Breast epithelium (tissue), 4 donors: ENCODE data around the gene RGS21. TPM values are rescaled to one million over a fixed set of nuclear protein-coding genes. Genes with fewer than 3 reads are reported as not detected.

ENCODE experiments used
- DNase-seq, 2 donors: peaks; one replicate each; pipeline ENCODE4 v3.0.0-alpha.2; 2019; ENCODE audit warnings: low spot score in 2 of 2
- H3K27ac ChIP-seq, 2 donors: fragments of 200-600 bp; sonication (generic) in 1 of 2; one replicate each; pipeline ENCODE4 v1.5.1; 2016 to 2019; ENCODE audit warnings: mild to moderate bottlenecking in 1 of 2
- H3K27me3 ChIP-seq, 2 donors: fragments of 200-600 bp; sonication (generic) in 1 of 2; one replicate each; pipeline versions ENCODE4 v1.5.1 to v1.6.0; 2017 to 2019; ENCODE audit warnings: control low read depth in 1 of 2, mild to moderate bottlenecking in 1 of 2
- H3K36me3 ChIP-seq: fragments of 200-600 bp; one replicate; pipeline ENCODE4 v1.5.1; 2019
- H3K4me1 ChIP-seq, 2 donors: fragments of 200-600 bp; sonication (generic); one replicate each; pipeline ENCODE4 v1.5.1; 2016 to 2019; ENCODE audit warnings: control low read depth in 1 of 2
- H3K4me3 ChIP-seq, 3 donors: fragments of 200-600 bp; sonication (generic); 1 replicate in 2 of 3; 2 replicates in 1 of 3; pipeline ENCODE4 v1.5.1; 2016 to 2019; ENCODE audit warnings: mild to moderate bottlenecking in 3 of 3, moderate library complexity in 2 of 3
- H3K9me3 ChIP-seq, 2 donors: fragments of 200-600 bp; sonication (generic) in 1 of 2; one replicate each; pipeline ENCODE4 v1.5.1; 2016 to 2019; ENCODE audit warnings: control low read depth in 1 of 2
- POLR2A ChIP-seq: fragments of 450-650 bp; IDR thresholded peaks from one replicate; pipeline ENCODE4 v1.6.1; 2016; ENCODE audit warnings: antibody characterized with exemption, mild to moderate bottlenecking, moderate library complexity
- POLR2AphosphoS5 ChIP-seq, 3 donors: sonication (generic); formaldehyde crosslinking; IDR thresholded peaks; one replicate each; pipeline ENCODE4 v1.6.1; 2017; ENCODE audit warnings: antibody characterized with exemption in 3 of 3
- intact Hi-C: fragments of 100-400 bp; cut with DNase I; formaldehyde crosslinking; loops from one replicate; pipeline ENCODE4 v1.15.1; 2023; ENCODE audit warnings: low total_unique reads
- total RNA-seq, 3 donors: library from RNA; depleted of rRNA; stranded (reverse); fragments of >200 nt; gene quantifications; one replicate each; pipeline ENCODE4 v1.1.0, GENCODE V29; 2016
- TF ChIP-seq, protein P1 (sequence below), 3 donors: fragments of 450-650 bp; IDR thresholded peaks; one replicate each; pipeline ENCODE4 v1.5.1; 2016 to 2017; ENCODE audit warnings: antibody characterized with exemption in 3 of 3, mild to moderate bottlenecking in 3 of 3, moderate library complexity in 3 of 3

RGS21 gene
- total RNA-seq, 3 donors from 2014 or later = not detected

GRCh38 chr1:192395211-192395610 is 78.4 kb downstream of the RGS21 start:
- DNase-seq = no peak
- H3K9me3 ChIP-seq = no peaks in the 10 kb centered on the region
- no peaks in the 10 kb centered on the region for H3K27me3 ChIP-seq
- TF ChIP-seq POLR2A (no peak), POLR2AphosphoS5 (IDR thresholded peaks at IDR 0.05) (no peak)
- TF ChIP-seq, protein P1, sequence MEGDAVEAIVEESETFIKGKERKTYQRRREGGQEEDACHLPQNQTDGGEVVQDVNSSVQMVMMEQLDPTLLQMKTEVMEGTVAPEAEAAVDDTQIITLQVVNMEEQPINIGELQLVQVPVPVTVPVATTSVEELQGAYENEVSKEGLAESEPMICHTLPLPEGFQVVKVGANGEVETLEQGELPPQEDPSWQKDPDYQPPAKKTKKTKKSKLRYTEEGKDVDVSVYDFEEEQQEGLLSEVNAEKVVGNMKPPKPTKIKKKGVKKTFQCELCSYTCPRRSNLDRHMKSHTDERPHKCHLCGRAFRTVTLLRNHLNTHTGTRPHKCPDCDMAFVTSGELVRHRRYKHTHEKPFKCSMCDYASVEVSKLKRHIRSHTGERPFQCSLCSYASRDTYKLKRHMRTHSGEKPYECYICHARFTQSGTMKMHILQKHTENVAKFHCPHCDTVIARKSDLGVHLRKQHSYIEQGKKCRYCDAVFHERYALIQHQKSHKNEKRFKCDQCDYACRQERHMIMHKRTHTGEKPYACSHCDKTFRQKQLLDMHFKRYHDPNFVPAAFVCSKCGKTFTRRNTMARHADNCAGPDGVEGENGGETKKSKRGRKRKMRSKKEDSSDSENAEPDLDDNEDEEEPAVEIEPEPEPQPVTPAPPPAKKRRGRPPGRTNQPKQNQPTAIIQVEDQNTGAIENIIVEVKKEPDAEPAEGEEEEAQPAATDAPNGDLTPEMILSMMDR (IDR thresholded peaks at IDR 0.05) = no peak
- no peaks in the 10 kb centered on the region for H3K36me3 ChIP-seq
- intact Hi-C loops = no loop called here
- H3K4me3 ChIP-seq = no peak overlapping the region
- no peaks in the 10 kb centered on the region for H3K4me1 ChIP-seq
- no peak overlapping the region for H3K27ac ChIP-seq

GRCh38 chr1:192395895-192396294 is 79.1 kb downstream of the RGS21 start:
- Histone ChIP-seq H3K4me3 (no peak overlapping the region), H3K9me3 (no peaks in the 10 kb centered on the region), H3K36me3 (no peaks in the 10 kb centered on the region), H3K4me1 (no peaks in the 10 kb centered on the region), H3K27ac (no peak overlapping the region), H3K27me3 (no peaks in the 10 kb centered on the region)
- no peak for DNase-seq
- no peak for TF ChIP-seq POLR2A
- no peak for TF ChIP-seq POLR2AphosphoS5 (IDR thresholded peaks at IDR 0.05)
- TF ChIP-seq, protein P1 (IDR thresholded peaks at IDR 0.05) = no peak
- intact Hi-C loops = no loop called here

DNA sequence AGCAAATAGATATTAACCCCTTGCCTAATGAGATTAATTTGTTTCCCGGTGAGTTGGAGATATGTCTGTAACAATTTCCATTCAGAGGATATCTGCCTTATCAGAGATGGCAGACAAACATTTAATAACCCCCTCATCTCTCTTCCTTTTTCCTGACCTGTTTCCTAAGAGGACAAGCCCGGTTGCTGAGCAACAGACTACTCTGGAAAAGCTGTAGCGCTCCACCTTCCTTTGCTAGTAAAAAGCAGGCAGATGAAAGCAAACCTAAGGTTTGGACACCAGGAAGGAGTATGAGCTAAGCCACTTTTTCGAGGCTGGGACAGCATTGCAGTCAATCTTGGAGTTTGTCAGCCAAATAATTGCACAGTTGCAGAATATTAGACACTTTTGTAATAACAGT is 82.4 kb downstream of the RGS21 start:
- no peaks in the 10 kb centered on the region for H3K27me3 ChIP-seq
- intact Hi-C loops = no loop called here
- no peak overlapping the region for H3K27ac ChIP-seq
- no peaks in the 10 kb centered on the region for H3K36me3 ChIP-seq
- no peaks in the 10 kb centered on the region for H3K4me1 ChIP-seq
- no peak overlapping the region for H3K4me3 ChIP-seq
- no peak for DNase-seq
- H3K9me3 ChIP-seq = no peaks in the 10 kb centered on the region
- no peak for TF ChIP-seq POLR2AphosphoS5 (IDR thresholded peaks at IDR 0.05)
- no peak for TF ChIP-seq POLR2A
- TF ChIP-seq, protein P1 (IDR thresholded peaks at IDR 0.05) = no peak

GRCh38 chr1:192401825-192402224 is 85.0 kb downstream of the RGS21 start:
- intact Hi-C loops = no loop called here
- Histone ChIP-seq H3K4me3 (no peak overlapping the region), H3K4me1 (no peaks in the 10 kb centered on the region), H3K27ac (no peak overlapping the region), H3K9me3 (no peaks in the 10 kb centered on the region), H3K36me3 (no peaks in the 10 kb centered on the region), H3K27me3 (no peaks in the 10 kb centered on the region)
- TF ChIP-seq POLR2AphosphoS5 (IDR thresholded peaks at IDR 0.05) (no peak), POLR2A (no peak)
- TF ChIP-seq, protein P1 (IDR thresholded peaks at IDR 0.05) = no peak
- no peak for DNase-seq

DNA sequence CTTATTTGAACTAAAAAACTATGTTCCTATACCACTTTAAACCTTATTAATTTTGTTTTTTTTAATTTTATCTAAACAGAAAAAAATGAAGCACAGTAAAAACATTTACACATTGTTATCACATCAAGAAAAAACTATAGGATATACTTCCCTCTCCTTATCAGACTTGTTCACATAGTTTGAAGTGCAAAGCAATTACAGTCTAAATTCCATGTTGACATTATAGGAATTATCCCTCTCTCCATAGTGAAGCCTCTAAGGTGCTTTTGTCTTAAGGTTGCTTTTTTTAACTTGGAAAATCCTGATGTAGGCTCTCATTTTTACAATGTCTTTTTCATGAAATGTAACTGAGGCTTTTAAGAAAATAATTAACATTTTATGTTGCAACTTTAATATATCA is 85.8 kb downstream of the RGS21 start:
- no peaks in the 10 kb centered on the region for H3K4me1 ChIP-seq
- no peaks in the 10 kb centered on the region for H3K27me3 ChIP-seq
- H3K27ac ChIP-seq = no peak overlapping the region
- DNase-seq = no peak
- no peaks in the 10 kb centered on the region for H3K36me3 ChIP-seq
- H3K4me3 ChIP-seq = no peak overlapping the region
- intact Hi-C loops = no loop called here
- no peaks in the 10 kb centered on the region for H3K9me3 ChIP-seq
- TF ChIP-seq POLR2AphosphoS5 (IDR thresholded peaks at IDR 0.05) = no peak
- TF ChIP-seq, protein P1 (IDR thresholded peaks at IDR 0.05) = no peak
- no peak for TF ChIP-seq POLR2A
